GM19395 (cell line): ENCODE results near the gene FADD.
A peak's percentile ranks its signal among the peaks of the same experiment; 100 is the strongest.

Experiments used
- ATAC-seq: cut with Tn5 transposase; IDR thresholded peaks from one replicate; pipeline ENCODE4 v1.9.1; 2021; ENCODE audit warnings: mild to moderate bottlenecking, moderate library complexity; ENCODE audit not compliant: unreplicated experiment

FADD gene

GRCh38 chr11:70202920-70203750 lies at the start of gene FADD:
TSS of gene FADD (plus strand) at chr11:70203296. CDS start at chr11:70203460, 164 bp downstream.
- ATAC-seq, result peak; percentile 70

GRCh38 chr11:70155386-70155785 lies 47.7 kb upstream of the FADD start:
- ATAC-seq, result no peak

DNA sequence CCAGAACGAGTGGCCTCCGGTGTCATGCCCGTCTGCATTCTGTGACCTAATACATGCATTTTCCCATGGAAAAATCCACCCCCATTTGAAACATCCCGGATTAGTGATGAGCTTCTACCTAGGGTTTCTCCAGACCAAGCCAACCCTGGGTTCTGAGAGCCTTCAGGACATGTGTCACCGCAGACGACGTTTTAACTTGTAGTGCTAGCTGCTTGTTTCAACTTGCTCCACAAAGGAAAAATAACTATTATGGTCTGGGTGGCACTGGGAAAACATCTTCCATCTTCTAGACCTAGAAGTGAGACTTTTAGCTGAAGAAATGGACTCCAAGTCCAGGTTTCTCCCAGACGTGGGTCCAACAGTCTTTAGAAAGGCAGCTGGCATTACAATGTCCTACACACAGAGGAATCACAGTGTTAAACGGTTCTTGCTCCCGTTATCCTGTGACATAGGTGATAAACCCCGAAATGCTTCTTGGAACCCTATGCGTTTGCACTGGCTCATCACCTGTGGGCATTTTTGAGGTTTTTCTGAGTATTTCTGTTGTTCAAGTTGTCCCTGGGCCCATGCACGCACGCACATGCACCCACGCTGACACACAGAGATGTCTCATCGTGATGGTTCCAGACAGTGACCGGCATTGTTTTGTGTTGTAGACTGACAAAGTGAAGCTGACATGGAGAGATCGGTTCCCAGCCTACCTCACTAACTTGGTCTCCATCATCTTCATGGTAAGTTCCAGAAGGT lies 46.6 kb upstream of the FADD start:
- no peak for ATAC-seq

GRCh38 chr11:70158201-70158600 lies 44.9 kb upstream of the FADD start:
- ATAC-seq, result no peak

- no peak for ATAC-seq
Observed at GRCh38 chr11:70158757-70159389, 44.2 kb upstream of the FADD start.

DNA sequence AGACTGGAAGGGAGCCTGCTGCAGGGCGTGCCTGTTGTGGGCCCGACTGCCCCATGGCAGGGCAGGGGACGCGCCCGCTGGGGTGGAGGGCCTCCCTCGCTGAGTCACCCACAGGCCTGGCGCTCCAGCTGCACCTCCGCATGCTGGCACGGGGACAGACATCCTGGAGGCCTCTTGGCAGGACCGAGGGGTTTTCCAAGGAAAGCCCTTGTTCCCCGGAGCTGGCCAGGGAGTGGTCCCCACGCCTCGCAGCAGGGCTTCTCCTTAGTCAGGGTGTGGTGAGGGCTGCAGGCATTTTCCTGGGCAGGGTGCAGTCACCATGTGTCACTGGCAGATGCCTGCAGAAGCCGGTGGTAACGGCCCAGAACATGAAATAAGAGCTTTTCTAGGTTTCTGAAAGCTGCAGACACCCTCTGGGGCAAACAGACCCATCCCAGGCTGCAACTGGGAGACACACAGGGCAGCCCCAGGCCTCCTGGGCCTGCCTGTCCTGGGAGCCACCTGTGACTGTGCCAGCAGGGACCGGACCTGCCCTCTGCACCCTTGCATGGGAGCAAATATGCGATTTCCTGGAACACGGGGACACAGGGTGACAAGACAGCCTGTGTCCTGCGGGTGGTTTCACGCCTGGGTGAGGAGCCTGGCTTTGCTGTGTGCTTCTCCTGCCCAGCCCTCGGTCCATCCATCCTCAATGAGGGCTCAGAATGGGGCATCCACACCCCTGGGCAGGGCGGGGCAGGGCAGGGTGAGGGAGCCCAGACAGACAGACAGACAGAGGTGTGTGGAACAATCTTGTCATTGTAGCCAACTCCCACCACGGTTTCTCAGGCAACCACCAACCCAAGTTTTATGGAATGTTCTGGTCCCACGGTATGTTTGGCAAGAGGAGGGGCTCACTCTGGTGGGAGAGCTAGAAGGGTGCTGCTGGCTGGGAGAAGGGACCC lies 43.2 kb upstream of the FADD start:
- no peak for ATAC-seq

DNA sequence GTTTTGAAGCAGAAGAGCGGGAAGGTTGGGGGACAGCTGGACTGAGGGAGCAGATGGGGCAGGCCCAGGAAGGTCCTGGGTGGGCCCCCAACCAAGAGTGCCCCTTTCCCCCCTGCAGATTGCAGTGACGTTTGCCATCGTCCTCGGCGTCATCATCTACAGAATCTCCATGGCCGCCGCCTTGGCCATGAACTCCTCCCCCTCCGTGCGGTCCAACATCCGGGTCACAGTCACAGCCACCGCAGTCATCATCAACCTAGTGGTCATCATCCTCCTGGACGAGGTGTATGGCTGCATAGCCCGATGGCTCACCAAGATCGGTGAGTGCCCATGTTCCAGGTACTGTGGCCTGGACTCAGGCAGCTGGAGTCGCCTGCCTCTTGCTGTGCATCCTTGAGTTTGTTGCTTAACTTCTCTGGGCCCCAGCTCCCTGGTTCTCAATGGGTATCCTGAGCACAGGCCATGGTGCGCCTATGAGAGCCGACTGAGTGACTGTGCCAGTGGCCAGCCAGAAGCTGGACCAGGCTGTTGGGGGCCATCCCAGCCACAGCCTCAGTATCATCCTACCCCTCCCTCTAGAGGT lies 42.0 kb upstream of the FADD start:
- ATAC-seq, result no peak

DNA sequence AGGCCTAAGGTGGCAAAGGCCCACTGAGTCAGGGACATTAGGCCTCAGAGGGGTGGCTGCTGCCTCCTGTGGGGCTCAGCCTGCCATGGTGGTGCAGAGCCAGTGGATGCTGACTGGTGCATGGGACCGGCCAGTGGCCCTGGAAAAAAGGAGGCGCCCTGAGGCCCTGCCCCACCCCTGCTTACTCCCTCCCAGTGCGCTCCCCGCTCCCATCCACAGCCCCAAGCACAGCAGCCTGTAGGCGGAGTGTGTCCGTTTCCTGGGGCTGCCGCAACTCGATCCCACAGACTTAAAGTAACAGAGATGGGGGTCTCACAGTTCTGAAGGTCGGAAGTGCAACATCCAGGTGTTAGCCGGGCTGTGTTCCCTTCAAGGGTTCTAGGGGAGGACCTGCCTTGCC lies 38.4 kb upstream of the FADD start:
- ATAC-seq, result no peak

GRCh38 chr11:70167120-70167519 lies 36.0 kb upstream of the FADD start:
- no peak for ATAC-seq

GRCh38 chr11:70167723-70168404 lies 35.2 kb upstream of the FADD start:
- ATAC-seq, result no peak

DNA sequence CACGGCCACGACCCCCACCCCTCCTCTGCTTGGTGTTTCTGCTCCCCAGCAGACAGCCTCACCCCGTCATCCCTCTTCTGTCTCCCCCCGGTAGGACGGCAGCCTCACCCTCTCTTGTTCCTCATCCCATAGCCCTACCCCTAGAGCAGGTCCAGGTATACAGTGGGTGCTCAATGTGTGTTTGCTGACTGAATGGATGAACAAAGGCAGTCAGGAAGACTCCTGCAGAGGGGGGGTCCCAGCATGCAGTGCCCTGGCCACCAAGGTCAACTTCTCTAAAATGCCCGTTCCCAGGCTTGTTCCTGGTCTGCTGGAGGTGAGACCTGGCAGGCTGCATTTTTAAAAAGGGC lies 34.7 kb upstream of the FADD start:
- ATAC-seq, result no peak

DNA sequence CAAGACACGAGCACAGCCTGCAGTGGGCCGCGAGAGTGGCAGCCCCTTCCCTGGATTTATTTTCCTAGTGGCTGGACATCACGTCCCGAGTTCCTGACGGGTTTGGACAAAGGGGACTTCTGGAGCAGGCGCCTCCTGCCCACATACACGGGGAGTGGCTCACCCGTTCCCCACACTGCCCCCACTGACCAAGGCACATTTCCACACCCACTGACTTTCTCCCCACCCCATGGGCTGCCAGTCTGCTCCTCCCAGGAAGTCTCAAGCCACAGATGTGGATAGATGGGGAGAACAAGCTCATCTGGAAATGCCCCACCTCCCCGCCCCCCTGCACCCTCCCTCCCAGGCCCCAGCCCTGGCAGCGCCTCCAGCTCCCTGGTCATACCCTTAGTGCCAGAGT lies 34.0 kb upstream of the FADD start:
- ATAC-seq, result no peak

- no peak for ATAC-seq
Observed at GRCh38 chr11:70169632-70170031, 33.5 kb upstream of the FADD start.

DNA sequence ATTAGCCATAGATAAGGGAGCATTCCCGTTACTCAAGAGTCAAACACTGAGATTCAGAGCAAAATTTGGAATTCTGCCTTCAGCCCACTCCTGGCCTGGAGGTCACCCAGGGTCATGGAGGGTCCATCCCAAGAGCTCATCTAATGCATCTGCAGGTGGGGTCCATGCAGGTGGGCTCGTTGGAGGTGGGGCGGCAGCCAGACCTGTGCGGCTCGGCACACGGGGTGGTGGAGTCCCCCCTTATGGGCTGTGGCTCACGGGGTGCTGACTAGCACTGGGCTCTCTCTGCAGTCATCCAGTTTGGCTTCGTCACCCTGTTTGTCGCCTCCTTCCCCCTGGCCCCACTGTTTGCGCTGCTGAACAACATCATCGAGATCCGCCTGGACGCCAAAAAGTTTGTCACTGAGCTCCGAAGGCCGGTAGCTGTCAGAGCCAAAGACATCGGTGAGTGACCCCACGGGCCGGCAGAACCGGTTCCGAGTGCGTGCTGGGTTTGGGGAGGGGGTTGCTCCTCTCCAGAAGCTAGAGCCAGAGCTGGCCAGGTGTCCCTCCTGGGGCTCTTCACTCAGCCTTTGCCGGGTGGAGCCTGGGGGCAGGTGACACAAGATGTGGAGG lies 32.4 kb upstream of the FADD start:
- no peak for ATAC-seq

DNA sequence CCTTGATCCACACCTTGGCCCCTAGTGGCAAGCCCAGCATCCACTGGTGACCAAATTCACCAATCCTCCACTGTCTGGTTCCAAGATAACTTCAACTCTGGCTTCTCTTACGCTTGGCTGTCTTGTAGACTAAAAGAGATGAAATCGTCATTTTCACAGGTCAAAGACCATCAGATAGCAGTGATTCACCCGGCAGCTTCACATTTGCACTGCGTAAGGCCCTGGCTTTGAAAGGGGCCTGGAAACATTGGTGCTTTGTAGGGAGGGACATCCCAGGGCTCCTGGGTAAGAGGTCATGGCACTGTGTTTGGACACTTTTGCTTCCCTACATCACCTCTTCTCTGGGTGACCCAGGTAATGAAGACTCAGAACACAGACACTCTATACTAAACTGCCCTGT lies 30.1 kb upstream of the FADD start:
- ATAC-seq, result no peak

GRCh38 chr11:70174547-70175235 lies 28.4 kb upstream of the FADD start:
- ATAC-seq, result no peak

GRCh38 chr11:70175236-70175698 lies 27.8 kb upstream of the FADD start:
- ATAC-seq, result no peak

DNA sequence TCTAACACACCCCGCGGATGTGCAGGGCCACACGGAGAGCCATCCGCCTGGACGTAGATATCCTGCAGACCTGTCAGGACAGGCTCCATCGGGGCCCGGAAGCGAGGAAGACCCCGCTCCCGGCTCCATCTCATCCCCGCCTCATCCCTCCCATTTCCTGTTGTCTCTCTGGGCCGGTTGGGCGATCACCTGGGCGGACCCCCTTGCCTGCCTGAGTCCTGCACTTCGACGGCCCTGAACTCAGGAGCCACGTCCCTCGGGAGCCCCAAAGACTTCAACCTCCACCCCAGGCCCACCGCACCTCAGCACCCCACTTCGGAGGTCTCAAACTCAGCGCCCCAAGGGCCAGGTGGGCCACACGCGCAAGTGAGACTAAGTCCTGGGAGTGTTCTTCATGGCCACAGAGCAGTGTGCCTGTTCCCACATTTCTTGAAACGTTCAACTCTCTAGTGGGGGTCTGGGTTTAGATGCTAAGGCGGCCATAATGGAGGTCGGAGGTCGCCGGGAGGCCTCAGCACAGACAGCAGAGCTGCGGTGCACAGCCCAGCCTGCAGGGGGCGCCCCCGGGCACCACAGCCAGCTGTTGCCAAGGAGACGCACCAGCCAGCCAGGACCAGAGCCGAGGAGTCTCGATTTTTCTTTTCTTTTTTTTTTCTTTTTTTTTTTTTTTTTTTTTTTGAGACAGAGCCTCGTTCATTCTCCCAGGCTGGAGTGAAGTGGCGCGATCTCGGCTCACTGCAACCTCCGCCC lies 26.0 kb upstream of the FADD start:
- no peak for ATAC-seq
